Measurements from ENCODE around the gene HINFP. TPM values are rescaled to one million over a fixed set of nuclear protein-coding genes. Genes with fewer than 3 reads are reported as not detected.

The HINFP gene
- total RNA-seq, 2 experiments from 2014 or later = 36.6 to 36.7 TPM

DNA sequence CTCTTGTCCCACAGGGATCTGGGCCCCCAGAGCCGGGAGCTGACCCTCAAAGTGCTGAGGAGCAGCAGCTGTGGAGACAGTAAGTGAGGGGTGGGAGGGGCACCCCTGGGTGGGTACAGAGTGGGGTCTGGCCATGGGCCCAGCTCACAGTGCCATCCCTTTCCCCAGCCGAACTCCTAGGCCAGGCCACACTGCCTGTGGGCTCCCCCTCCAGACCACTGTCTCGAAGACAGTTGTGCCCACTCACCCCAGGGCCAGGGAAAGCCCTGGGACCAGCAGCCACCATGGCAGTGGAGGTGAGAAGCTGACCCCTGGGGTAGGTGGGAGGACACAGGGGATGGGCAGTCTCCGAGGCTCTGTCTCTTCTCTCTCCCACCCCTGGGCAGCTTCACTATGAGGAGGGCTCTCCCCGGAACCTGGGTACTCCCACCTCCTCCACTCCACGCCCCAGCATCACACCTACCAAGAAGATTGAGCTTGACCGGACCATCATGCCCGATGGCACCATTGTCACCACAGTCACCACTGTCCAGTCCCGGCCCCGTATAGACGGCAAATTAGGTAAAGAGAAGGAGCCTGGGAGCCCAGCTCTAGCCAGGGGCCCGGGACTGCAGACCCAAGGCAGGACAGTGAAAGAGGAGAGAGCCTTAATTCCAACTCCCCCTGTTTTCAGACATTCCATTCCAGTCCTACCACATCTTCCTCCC, 8.9 kb upstream of the HINFP start:
- CTCF ChIA-PET = interaction anchor here (1.2 to 1.9 kb wide), 2 partner anchors 10 to 84 kb away, joined by 3 to 5 read pairs; partner anchors contain the start of gene DPAGT1

DNA sequence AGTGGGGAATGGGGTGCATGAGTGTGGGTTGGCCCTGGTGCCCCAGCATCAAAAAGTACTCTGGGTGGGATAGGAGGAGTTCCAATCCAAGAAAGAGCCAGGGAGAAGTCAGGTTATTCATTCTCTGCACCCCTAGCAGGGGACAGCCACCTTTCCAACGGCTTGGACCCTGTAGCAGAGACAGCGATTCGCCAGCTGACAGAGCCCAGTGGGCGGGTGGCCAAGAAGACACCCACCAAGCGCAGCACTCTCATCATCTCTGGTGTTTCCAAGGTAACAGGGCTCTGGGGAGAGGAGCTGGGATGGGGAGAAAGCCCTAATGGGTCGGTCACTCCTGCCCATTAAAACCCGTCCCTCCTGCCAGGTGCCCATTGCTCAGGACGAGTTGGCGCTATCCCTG, 7.7 kb upstream of the HINFP start:
- ChIA-PET CTCF (no interaction called here), POLR2A (interaction anchor here (10.6 kb wide), 1 partner anchor 20 kb away, joined by 108 read pairs; a partner anchor contains a TSS)
- Mint-ChIP-seq H3K4me1 (peaks cover 41% of the 10 kb centered on the region), H3K4me3 (no peak overlapping the region), H3K9me3 (no peaks in the 10 kb centered on the region), H3K27me3 (no peaks in the 10 kb centered on the region), H3K36me3 (ENCODE audit: low read depth) (peaks cover 67% of the 10 kb centered on the region), H3K27ac (no peak overlapping the region)
- DNase-seq = no peak

More for the DNA sequence above, 8.9 kb upstream of the HINFP start:
- DNase-seq = no peak
- Mint-ChIP-seq H3K36me3 (ENCODE audit: low read depth) (peaks cover 69% of the 10 kb centered on the region), H3K4me3 (no peak overlapping the region), H3K27ac (no peak overlapping the region), H3K9me3 (no peaks in the 10 kb centered on the region), H3K4me1 (peaks cover 47% of the 10 kb centered on the region), H3K27me3 (no peaks in the 10 kb centered on the region)
- POLR2A ChIA-PET = interaction anchor here (0.8 to 8.1 kb wide), 4 partner anchors 8 to 56 kb away, joined by 3 to 219 read pairs (median 44); partner anchors contain the start of genes DPAGT1 and HINFP

DNA sequence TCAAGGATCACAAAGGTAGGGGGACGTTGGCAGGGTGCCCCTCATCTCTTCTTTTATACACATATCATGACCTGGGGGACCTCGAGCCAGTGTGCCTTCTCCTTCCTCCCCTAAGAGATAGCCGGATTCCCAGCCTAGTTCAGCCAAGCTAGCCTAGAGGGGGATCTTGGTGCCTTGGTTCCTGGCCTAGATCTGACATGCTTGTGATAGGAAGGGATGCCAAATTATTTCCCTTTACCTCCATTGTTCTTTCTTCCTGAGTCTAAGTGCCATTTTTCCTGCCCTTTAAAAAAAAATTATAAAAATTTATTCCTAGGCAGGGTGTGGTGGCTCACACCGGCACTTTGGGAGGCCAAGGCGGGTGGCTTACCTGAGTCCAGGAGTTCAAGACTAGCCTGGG, 7.0 kb upstream of the HINFP start:
- ChIA-PET POLR2A (interaction anchor here (1.9 to 10.6 kb wide), 2 partner anchors 20 to 47 kb away, joined by 5 to 108 read pairs; partner anchors contain the start of gene VPS11), CTCF (interaction anchor here (0.7 kb wide), 1 partner anchor 239 kb away, joined by 4 read pairs; no protein-coding TSS in a partner anchor)
- DNase-seq = no peak
- Mint-ChIP-seq H3K4me1 (peaks cover 35% of the 10 kb centered on the region), H3K9me3 (no peaks in the 10 kb centered on the region), H3K36me3 (ENCODE audit: low read depth) (peaks cover 67% of the 10 kb centered on the region), H3K4me3 (no peak overlapping the region), H3K27ac (no peak overlapping the region), H3K27me3 (no peaks in the 10 kb centered on the region)

DNA sequence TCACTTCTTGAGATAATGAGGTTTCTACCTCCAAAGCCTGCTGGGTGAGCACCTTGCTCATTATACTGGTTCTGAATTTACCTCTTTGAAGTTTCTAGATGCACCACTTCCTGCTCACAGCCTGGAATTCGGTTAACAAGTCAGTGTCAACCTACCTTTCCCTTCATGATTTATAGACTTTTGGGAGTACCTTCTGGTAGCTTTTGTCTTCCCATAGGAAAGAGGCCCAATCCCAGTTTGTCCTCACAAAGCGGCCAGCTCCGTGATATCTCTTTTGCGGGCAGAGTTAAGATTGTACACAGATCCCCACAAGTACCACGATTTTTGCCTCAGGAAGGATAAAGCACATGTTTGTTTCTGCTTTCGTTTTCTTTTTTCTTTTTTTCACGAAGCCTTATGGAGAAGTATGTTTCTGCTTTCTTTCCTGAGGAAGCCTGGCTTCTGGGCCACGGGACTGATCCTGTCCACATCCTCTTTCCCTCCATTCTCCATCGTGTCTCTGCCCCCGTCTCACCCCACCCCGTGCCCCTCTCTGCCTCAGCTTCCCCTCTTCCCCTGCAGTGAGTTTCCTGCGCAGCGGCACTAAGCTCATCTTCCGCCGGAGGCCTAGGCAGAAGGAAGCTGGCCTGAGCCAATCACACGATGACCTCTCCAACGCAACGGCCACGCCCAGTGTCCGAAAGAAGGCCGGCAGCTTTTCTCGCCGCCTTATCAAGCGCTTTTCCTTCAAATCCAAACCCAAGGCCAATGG, 5.7 kb upstream of the HINFP start:
- H3K9me3 Mint-ChIP-seq = no peaks in the 10 kb centered on the region
- peak overlapping the region; percentile 91 for H3K27ac Mint-ChIP-seq
- peaks cover 27% of the 10 kb centered on the region for H3K4me1 Mint-ChIP-seq
- no peak for DNase-seq
- POLR2A ChIA-PET = interaction anchor here (0.7 to 10.6 kb wide), 8 partner anchors 9 to 97 kb away, joined by 3 to 108 read pairs (median 4); partner anchors contain the start of genes C2CD2L, RPS25, TRAPPC4 and VPS11
- no peaks in the 10 kb centered on the region for H3K27me3 Mint-ChIP-seq
- H3K4me3 Mint-ChIP-seq = peak overlapping the region; percentile 70
- CTCF ChIA-PET = interaction anchor here (0.6 to 1.0 kb wide), 4 partner anchors 9 to 213 kb away, joined by 3 to 6 read pairs (median 4); partner anchors contain the start of genes C2CD2L and DPAGT1
- H3K36me3 Mint-ChIP-seq (ENCODE audit: low read depth) = peaks cover 59% of the 10 kb centered on the region

DNA sequence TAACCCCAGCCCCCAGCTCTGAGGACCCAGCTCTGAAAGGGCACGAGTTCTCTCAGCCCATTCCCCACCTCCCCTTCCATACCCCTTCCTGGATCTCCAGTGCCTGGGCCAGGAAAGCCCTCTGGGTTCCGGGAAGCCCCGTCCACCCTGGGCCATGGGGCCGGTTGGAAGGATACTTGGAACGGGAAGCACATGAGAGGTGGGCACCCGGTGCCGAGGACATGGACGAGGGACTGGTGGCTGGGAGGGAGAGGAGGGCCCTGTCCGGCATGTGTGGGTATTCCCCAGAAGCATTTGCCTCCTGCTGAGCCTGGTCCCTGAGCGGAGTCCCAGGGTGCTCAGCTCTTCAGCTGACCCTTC, 5.2 kb upstream of the HINFP start:
- DNase-seq = no peak
- Mint-ChIP-seq H3K4me1 (peaks cover 30% of the 10 kb centered on the region), H3K27me3 (no peaks in the 10 kb centered on the region), H3K27ac (peak overlapping the region; percentile 91), H3K36me3 (ENCODE audit: low read depth) (peaks cover 54% of the 10 kb centered on the region), H3K9me3 (no peaks in the 10 kb centered on the region), H3K4me3 (peak overlapping the region; percentile 70)
- POLR2A ChIA-PET = interaction anchor here (1.0 to 10.6 kb wide), 6 partner anchors 10 to 53 kb away, joined by 3 to 108 read pairs (median 6); partner anchors contain the start of genes C2CD2L and VPS11
- CTCF ChIA-PET = interaction anchor here (0.9 kb wide), 1 partner anchor 10 kb away, joined by 6 read pairs; the partner anchor contains the start of gene C2CD2L

DNA sequence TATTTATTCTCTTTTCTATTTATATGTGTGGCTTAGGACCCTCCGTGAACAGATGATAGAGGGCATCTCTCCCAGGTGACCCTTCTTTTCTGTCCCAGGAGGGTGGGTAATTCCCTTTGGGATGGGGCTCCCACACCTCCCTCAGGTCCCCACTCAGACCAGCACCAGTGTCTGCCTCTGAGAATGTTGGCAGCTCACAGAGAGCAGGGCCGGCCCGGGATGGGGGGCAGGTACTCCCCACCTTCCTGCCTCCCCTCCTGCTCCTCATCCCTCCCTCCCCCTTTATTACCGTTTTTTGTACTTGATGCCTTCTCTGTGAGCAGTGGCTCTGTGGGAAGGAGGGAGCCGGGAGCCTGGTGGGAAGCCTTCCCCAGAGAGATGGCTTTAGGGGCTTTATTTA, 4.8 kb upstream of the HINFP start:
- Mint-ChIP-seq H3K9me3 (no peaks in the 10 kb centered on the region), H3K27me3 (no peaks in the 10 kb centered on the region), H3K4me3 (no peak overlapping the region), H3K36me3 (ENCODE audit: low read depth) (peaks cover 50% of the 10 kb centered on the region), H3K27ac (peak overlapping the region; percentile 32), H3K4me1 (peaks cover 30% of the 10 kb centered on the region)
- ChIA-PET CTCF (no interaction called here), POLR2A (interaction anchor here (1.5 to 10.6 kb wide), 5 partner anchors 7 to 23 kb away, joined by 6 to 108 read pairs (median 18); partner anchors contain the start of genes C2CD2L and DPAGT1)
- DNase-seq = no peak

DNA sequence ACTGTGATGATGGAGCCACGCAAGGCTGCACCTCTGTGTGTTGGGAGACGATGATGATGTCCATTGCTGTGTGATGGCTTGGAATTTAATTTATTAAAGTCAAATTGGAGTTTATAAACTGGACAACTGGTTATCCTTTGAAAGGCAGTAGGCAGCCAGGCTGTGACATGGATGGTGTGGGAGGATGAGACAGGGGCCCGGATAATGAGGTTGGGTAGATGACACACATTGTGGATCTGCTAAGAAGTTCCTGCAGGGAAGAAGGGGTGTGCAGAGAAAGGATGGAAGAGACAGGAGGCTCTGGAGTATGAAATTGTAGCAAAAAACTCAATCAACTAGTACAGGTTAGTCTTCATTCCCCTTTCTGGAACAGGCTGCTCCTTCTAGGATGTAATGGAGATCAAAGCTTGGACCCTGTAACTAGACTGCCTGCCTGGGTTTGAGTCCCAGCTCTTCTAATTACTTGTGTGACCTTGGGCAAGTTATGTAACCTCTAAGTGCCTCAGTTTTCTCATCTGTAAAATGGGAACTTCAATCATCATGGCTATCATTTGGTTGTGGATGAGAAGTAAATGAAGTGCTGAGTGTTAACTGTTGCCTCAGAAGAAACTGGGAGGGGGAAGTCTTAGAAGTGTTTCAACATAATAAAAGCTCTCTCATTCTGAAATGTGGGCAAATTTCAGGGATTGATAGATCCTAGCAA, 4.2 kb upstream of the HINFP start:
- CTCF ChIA-PET = interaction anchor here (2.1 kb wide), 1 partner anchor 79 kb away, joined by 5 read pairs; no protein-coding TSS in a partner anchor
- POLR2A ChIA-PET = interaction anchor here (1.5 to 10.6 kb wide), 4 partner anchors 8 to 49 kb away, joined by 3 to 108 read pairs (median 46); partner anchors contain the start of genes C2CD2L, DPAGT1 and VPS11
- H3K4me1 Mint-ChIP-seq = peaks cover 34% of the 10 kb centered on the region
- peaks cover 46% of the 10 kb centered on the region for H3K36me3 Mint-ChIP-seq (ENCODE audit: low read depth)
- H3K9me3 Mint-ChIP-seq = no peaks in the 10 kb centered on the region
- H3K27me3 Mint-ChIP-seq = no peaks in the 10 kb centered on the region
- no peak overlapping the region for H3K27ac Mint-ChIP-seq
- H3K4me3 Mint-ChIP-seq = no peak overlapping the region
- no peak for DNase-seq

DNA sequence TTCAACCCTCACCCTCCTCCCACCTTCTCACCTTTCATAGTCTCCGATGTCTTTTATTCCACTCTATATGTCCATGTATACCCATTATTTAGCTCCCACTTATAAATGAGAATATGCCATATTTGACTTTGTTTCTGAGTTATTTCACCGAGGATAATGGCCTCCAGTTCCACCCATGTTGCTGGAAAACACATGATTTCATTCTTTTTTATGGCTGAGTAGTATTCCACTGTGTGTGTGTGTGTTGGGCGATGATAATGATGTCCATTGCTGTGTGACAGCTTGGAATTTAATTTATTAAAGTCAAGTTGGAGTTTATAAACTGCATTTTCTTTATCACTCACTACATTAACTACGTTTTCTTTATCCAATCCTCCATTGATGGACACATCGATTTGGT, 3.2 kb upstream of the HINFP start:
- H3K4me1 Mint-ChIP-seq = peaks cover 43% of the 10 kb centered on the region
- POLR2A ChIA-PET = interaction anchor here (1.5 to 10.6 kb wide), 4 partner anchors 9 to 50 kb away, joined by 3 to 108 read pairs (median 46); partner anchors contain the start of genes C2CD2L, DPAGT1 and VPS11

DNA sequence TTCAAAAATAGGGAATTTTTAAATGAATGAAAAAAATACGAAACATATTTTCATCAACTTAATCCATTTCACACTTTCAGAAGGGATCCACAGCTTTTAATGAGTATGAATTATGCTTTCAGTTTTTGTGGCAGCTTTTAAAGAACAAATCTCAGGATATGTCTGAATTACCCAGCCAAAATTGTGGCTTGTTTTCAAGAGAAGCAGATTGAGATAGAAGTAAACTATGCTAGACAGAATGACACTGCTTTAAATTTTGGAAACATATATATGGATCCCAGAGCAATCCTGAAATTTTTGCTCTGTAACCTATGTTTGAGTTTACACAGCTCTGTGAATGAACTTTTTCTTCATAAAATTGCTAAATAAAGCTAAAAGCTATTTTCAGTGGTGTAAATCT, 2.4 kb upstream of the HINFP start:
- ChIA-PET CTCF (interaction anchor here (0.7 to 2.1 kb wide), 3 partner anchors 10 to 78 kb away, joined by 3 to 5 read pairs (median 5); partner anchors contain the start of gene DPAGT1), POLR2A (interaction anchor here (1.5 to 10.6 kb wide), 4 partner anchors 9 to 51 kb away, joined by 3 to 108 read pairs (median 46); partner anchors contain the start of genes C2CD2L, DPAGT1 and VPS11)
- H3K4me1 Mint-ChIP-seq = peaks cover 43% of the 10 kb centered on the region
- H3K36me3 Mint-ChIP-seq (ENCODE audit: low read depth) = peaks cover 38% of the 10 kb centered on the region
- no peak for DNase-seq
- H3K27me3 Mint-ChIP-seq = no peaks in the 10 kb centered on the region
- no peaks in the 10 kb centered on the region for H3K9me3 Mint-ChIP-seq
- no peak overlapping the region for H3K27ac Mint-ChIP-seq
- no peak overlapping the region for H3K4me3 Mint-ChIP-seq

More for the DNA sequence above, 3.2 kb upstream of the HINFP start:
- CTCF ChIA-PET = interaction anchor here (0.6 to 2.1 kb wide), 4 partner anchors 11 to 78 kb away, joined by 3 to 5 read pairs (median 4); partner anchors contain the start of genes C2CD2L and DPAGT1
- Mint-ChIP-seq H3K36me3 (ENCODE audit: low read depth) (peaks cover 40% of the 10 kb centered on the region), H3K9me3 (no peaks in the 10 kb centered on the region), H3K27me3 (no peaks in the 10 kb centered on the region), H3K27ac (no peak overlapping the region), H3K4me3 (no peak overlapping the region)
- DNase-seq = no peak

DNA sequence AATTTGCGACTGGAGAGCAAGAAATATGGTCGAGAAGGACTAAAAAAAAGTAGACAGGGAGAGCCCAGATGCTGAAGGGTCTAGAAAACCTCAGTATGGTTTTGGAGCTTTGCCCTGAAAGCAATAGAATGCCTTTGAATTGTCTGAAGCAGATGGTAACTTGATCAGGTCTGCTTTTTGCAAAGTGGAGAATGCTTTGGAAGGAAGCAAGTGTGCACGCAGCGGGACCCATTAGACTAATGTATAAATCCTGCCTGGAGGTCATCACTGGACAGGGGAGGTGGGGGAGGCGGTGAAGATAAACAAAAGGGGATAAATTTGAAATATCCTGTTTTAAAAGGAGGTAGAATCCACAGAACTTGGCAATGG, 757 bp upstream of the HINFP start:
- CTCF ChIA-PET = interaction anchor here (1.4 to 1.5 kb wide), 3 partner anchors 14 to 76 kb away, joined by 5 to 7 read pairs (median 5); partner anchors contain the start of gene C2CD2L

DNA sequence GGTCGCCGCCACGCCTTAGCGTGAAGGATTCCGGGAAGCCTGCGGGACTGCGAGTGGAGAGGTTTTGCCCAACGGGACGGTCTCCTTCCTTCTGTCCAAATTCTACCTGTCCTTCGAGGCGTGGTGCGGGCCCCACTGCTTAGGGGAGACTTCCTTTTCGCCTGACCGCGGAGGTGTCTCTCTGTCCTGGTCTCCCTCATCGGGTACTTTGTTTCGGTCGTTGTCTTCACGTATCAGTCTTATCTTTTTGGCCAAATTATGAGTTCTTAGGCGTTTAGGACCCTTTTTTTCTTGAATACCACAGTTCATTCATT, 388 bp downstream of the HINFP start:
- H3K9me3 Mint-ChIP-seq = no peaks in the 10 kb centered on the region

More for the DNA sequence above, 757 bp upstream of the HINFP start:
- no peak for DNase-seq
- H3K9me3 Mint-ChIP-seq = no peaks in the 10 kb centered on the region
- H3K27me3 Mint-ChIP-seq = no peaks in the 10 kb centered on the region
- H3K36me3 Mint-ChIP-seq (ENCODE audit: low read depth) = peaks cover 32% of the 10 kb centered on the region
- peak overlapping the region; percentile 76 for H3K27ac Mint-ChIP-seq
- peak overlapping the region; percentile 93 for H3K4me3 Mint-ChIP-seq
- POLR2A ChIA-PET = interaction anchor here (1.1 to 10.6 kb wide), 9 partner anchors 11 to 218 kb away, joined by 3 to 108 read pairs (median 9); partner anchors contain the start of genes C2CD2L, DPAGT1, HYOU1 and NLRX1
- H3K4me1 Mint-ChIP-seq = peaks cover 34% of the 10 kb centered on the region

More for the DNA sequence above, 388 bp downstream of the HINFP start:
- peak overlapping the region; percentile 76 for H3K27ac Mint-ChIP-seq
- ChIA-PET POLR2A (interaction anchor here (0.9 to 10.6 kb wide), 12 partner anchors 12 to 200 kb away, joined by 3 to 108 read pairs (median 8); partner anchors contain the start of genes C2CD2L, DPAGT1, HMBS and HYOU1), CTCF (interaction anchor here (1.0 to 1.5 kb wide), 8 partner anchors 15 to 1563 kb away, joined by 3 to 7 read pairs (median 5); partner anchors contain the start of genes C2CD2L, CBL and NLRX1)
- no peaks in the 10 kb centered on the region for H3K27me3 Mint-ChIP-seq
- peaks cover 32% of the 10 kb centered on the region for H3K4me1 Mint-ChIP-seq
- DNase-seq = no peak
- H3K4me3 Mint-ChIP-seq = peak overlapping the region; percentile 93
- peaks cover 29% of the 10 kb centered on the region for H3K36me3 Mint-ChIP-seq (ENCODE audit: low read depth)

All from activated CD4-positive, alpha-beta memory T cell treated with anti-CD3 and anti-CD28 coated beads, Interleukin-2, amount 10 ng/mL, durations not matched to agents 7 days and 5 days (primary cell).